ENCODE data around the gene YPEL3. TPM values are rescaled to one million over a fixed set of nuclear protein-coding genes. Genes with fewer than 3 reads are reported as not detected.

The YPEL3 gene
- total RNA-seq, 1 experiment from 2014 or later = 10.3 TPM

DNA sequence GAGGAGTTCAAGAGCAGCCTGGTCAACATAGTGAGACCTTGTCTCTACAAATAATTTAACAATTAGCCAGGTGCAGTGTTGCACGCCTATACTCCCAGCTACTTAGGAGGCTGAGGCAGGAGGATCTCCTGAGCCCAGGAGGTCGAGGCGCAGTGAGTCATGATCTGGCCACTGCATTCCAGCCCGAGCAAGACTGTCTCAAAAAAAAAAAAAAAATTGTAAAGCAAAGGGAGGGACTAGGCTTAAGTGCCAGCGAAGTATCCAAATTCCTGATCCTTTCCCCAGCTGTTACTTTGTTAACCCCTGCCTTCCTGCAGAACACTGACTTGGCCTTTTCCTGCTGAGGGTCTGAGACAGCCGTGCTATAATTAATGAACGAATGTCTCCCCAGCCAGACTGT lies 14.6 kb upstream of the YPEL3 start:
- H3K9me3 ChIP-seq (replicated peaks) = no peaks in the 10 kb centered on the region
- H3K4me1 ChIP-seq = peaks cover 6% of the 10 kb centered on the region
- no peaks in the 10 kb centered on the region for H3K27me3 ChIP-seq
- H3K27ac ChIP-seq = 0 out of 2 replicates have a peak overlapping the region, but pooled peaks have one; percentile 16
- H3K36me3 ChIP-seq = peaks cover 3% of the 10 kb centered on the region; the same call in 1 of the 2 replicates
- peak; percentile 47 to 69 for DNase-seq
- H3K4me3 ChIP-seq = no peak overlapping the region

DNA sequence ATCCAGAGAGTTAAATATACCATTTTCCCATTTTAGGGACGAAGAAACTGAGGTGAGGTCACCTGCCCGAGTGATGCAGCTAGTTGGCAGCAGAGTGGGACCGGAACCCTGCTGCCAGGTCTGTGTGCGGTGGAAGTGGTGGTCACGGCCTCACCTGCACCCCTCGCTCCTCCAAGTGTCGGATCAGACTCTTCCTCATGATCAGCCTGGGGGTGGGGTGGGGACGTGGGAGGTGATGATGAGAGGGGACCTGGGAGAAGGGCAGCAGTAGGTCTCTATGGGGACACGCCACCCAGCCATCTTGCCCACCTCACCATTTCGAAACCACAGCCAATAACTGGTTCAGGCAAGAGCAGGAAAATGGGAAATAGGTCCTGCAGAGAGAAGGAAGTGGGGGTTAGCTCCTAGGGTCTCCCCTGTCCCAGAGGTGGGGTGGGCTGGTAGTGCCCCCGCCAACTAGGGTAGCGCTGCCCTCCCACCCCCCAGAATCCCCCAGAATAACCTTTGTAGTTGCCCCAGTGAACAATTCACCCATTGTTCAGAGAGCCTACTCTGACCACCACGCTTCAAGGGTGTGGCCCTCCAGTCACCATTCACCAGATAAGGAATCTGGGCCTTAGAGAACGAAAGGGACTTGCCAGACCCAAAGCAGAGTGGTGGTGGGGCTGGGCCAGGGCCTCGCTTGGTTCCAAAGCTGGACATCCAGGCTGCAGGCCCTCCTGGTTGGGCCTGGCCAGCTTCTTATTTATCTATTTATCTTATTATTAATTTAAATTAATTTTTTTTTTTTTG lies 12.2 kb upstream of the YPEL3 start:
- no peak overlapping the region for H3K4me3 ChIP-seq
- peaks cover 6% of the 10 kb centered on the region for H3K4me1 ChIP-seq
- peaks cover 3% of the 10 kb centered on the region; the same call in 1 of the 2 replicates for H3K36me3 ChIP-seq
- H3K9me3 ChIP-seq (replicated peaks) = no peaks in the 10 kb centered on the region
- H3K27ac ChIP-seq = no peak overlapping the region
- no peak for DNase-seq
- no peaks in the 10 kb centered on the region for H3K27me3 ChIP-seq

DNA sequence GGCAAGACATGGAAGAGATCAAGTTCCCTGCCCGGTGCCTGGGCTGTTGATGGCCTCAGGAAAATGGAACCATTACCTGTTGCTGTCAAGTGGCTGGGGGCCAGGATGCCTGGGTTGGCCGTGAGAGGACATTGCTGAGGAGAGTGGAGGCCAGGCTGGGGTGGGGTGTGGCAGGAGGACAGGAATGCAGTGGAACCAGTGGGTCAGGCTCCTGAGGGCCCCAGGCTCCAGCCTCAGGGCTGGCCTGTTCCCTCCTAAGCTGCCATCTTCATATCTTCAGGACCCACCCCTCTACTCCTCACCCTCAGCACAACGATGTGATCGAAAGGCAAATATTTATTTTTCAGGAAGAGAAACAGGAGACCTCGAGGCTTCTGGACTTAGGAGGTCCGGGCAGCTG lies 8.5 kb upstream of the YPEL3 start:
- DNase-seq = no peak
- no peaks in the 10 kb centered on the region for H3K27me3 ChIP-seq
- H3K36me3 ChIP-seq = peaks cover 3% of the 10 kb centered on the region; the same call in 1 of the 2 replicates
- no peak overlapping the region for H3K27ac ChIP-seq
- H3K9me3 ChIP-seq (replicated peaks) = no peaks in the 10 kb centered on the region
- no peak overlapping the region for H3K4me3 ChIP-seq
- no peaks in the 10 kb centered on the region for H3K4me1 ChIP-seq

DNA sequence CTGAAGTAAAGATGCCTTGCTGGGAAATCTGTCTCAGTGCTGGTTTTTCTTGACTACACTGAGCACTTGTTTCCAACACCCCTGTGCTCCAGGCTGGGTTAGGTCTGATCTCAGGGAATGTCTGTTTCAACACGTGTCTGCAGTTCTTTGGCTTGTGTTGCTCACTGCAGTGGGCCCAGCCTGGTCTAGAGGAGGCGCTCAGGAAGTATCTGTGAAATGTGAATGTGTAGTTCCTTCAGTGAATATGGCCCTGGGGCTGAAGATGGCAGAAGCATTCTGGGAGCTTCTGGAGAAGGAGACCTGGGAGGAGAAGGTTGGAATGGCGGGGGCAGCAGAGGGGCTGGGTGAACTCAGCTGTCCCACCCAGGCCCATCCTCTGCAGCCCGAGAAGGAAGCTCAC lies 8.1 kb upstream of the YPEL3 start:
- H3K9me3 ChIP-seq (replicated peaks) = no peaks in the 10 kb centered on the region
- no peak overlapping the region for H3K27ac ChIP-seq
- H3K4me3 ChIP-seq = no peak overlapping the region
- no peaks in the 10 kb centered on the region for H3K4me1 ChIP-seq
- no peaks in the 10 kb centered on the region for H3K27me3 ChIP-seq
- DNase-seq = no peak
- peaks cover 3% of the 10 kb centered on the region; the same call in 1 of the 2 replicates for H3K36me3 ChIP-seq

DNA sequence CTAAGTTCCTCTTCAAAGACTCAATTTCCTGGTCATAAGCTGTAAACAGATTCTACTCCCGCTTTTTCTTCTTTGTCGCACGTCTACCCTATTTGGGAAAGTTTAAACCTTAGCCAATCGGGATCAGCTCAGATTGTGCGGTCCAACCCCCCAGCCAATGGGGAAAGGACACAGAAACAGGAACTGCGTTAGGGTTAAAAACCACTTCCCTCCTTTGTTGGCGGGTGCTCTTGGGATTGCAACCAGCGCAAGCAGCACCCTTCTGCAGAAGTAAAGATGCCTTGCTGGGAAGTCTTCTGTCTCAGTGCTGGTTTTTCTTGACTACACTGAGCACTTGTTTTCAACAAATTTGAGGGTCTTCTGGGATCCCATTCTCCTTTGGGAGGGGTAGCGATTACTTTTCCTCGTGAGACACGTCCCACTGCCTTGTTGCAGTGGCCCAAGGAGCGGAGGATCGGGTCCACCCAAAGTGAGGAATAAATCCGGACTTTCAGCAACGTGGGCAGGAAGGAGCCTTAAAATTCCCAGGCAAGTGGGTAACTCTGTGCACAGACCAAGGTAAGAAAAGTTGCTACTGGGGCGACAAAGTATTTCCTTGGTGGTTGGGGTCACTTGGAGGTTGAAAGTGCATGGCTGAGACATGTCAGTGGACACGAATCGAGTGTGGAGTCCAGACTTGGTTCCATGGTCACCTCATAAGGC lies 1.0 kb upstream of the YPEL3 start:
- Histone ChIP-seq H3K4me3 (peak overlapping the region; percentile 64), H3K27ac (peak overlapping the region; percentile 87)

DNA sequence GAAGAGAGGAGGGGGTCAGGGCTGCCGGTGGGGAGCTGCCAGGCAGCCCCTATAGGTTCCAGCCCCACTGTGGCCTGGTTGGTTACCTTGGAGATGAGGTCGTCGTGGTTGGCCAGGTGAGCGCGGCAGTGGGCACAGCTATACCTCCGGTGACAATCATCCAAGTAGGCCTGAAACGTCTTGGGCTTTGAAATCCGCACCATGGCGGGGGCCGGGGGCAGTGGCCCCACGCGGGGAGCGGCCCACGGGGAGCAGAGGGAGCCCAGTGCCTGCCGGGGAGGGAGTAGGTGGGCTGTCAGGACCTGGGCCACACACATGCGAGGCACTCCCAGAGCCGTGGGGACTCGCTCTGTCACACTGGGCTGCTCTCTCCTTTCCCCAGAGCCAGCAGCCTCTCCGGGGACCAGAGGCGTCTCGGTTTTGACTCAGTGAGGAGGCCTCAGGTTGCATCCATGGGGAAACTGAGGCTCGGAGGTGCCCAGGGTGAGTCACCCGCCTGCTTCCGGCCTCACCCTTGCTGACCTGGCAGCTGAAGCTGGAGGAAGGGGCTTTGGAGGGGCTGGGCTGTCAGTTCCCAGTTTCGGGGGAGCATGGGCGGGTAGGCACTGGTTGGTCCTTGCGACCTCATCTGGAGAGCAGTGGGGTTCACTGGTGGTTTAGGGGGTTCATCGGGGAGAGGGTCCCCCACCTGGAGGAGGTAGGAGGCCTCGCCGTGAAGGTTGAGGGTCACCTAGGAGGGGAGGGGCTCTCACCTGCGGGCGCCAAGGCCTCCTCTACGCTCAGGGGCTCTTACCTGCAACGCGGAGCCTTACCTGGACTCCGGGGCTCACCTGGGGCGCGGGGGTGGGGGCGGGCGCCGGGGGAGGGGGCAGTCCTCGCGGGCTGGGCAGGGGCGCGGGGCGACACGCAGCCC lies 591 bp downstream of the YPEL3 start:
- Histone ChIP-seq H3K4me1 (no peaks in the 10 kb centered on the region), H3K27ac (no peak overlapping the region)

More for the DNA sequence above, 1.0 kb upstream of the YPEL3 start:
- Histone ChIP-seq H3K27me3 (no peaks in the 10 kb centered on the region), H3K36me3 (no peaks in the 10 kb centered on the region), H3K4me1 (no peaks in the 10 kb centered on the region), H3K9me3 (replicated peaks) (peaks cover 14% of the 10 kb centered on the region)
- no peak for DNase-seq

DNA sequence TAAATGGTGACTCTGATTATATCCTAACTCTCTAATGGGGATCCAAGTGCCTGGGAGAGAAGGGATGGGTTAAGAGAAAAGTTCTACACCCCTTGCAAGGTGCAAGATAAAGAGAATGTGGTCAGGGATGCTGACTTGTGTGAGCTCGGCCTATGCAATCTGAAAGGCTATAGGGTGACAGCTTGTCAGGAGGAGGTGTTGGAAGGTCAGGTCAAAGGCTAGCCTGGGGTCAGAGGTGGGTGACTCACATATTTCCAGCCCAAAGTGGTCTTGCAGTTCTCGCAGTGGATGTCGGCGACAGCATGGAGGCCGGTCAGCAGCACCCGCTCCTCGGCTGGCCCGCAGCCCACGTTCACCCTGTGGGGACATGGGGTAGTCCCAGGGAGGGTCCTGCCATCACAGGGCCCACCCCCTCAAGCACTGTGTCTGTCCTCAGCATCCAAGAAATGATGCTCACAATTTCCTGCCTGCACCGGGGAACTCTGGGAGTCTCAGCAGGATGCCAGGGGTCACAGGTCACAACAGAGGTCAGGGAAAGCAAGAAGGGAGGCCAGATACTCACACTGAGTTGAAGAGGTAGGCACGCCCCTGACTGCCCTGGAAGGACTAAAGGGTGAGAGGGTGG lies 1.4 kb downstream of the YPEL3 start:
- H3K9me3 ChIP-seq (replicated peaks) = peaks cover 14% of the 10 kb centered on the region
- no peak overlapping the region for H3K27ac ChIP-seq
- H3K4me1 ChIP-seq = no peaks in the 10 kb centered on the region
- H3K36me3 ChIP-seq = no peaks in the 10 kb centered on the region
- H3K4me3 ChIP-seq = no peak overlapping the region
- H3K27me3 ChIP-seq = no peaks in the 10 kb centered on the region
- DNase-seq = no peak

More for the DNA sequence above, 591 bp downstream of the YPEL3 start:
- H3K9me3 ChIP-seq (replicated peaks) = peaks cover 14% of the 10 kb centered on the region
- no peak for DNase-seq
- no peaks in the 10 kb centered on the region for H3K36me3 ChIP-seq
- peak overlapping the region; percentile 64 for H3K4me3 ChIP-seq
- no peaks in the 10 kb centered on the region for H3K27me3 ChIP-seq

DNA sequence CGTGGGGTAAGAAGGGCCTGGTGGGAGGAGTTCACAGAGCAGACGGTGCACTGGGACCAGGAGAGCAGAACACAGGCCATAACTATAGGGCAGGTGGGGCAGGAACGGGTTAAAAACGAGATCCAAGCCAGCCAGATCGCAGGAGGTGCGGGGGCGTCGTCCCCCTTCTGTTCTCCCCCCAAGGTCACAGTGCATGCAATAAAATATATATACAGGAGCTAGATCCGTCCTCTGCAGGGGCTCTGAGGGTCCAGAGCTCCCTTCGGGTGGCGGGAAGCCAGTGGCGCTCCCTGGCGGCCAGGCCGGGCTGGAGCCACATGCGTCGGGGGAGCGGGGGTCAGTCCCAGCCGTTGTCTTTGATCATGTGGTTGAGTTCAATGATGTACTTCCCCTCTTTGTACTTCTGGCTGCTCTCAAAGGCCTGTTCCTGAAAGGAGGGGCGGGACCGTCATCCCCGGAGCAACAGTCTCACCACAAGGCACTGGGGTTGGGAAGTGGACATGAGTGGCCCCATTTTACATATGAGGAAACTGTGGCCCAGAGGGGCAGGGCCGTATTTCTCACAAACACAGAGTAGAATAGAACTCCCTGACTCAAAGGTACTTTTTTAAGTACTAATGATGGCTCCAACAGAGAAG lies 3.5 kb downstream of the YPEL3 start:
- Histone ChIP-seq H3K27ac (peak overlapping the region; percentile 12; the same call in 1 of the 2 replicates), H3K4me1 (no peaks in the 10 kb centered on the region), H3K36me3 (no peaks in the 10 kb centered on the region), H3K27me3 (no peaks in the 10 kb centered on the region), H3K4me3 (peak overlapping the region; percentile 57), H3K9me3 (replicated peaks) (peaks cover 10% of the 10 kb centered on the region)
- peak; percentile 71 to 81 for DNase-seq

DNA sequence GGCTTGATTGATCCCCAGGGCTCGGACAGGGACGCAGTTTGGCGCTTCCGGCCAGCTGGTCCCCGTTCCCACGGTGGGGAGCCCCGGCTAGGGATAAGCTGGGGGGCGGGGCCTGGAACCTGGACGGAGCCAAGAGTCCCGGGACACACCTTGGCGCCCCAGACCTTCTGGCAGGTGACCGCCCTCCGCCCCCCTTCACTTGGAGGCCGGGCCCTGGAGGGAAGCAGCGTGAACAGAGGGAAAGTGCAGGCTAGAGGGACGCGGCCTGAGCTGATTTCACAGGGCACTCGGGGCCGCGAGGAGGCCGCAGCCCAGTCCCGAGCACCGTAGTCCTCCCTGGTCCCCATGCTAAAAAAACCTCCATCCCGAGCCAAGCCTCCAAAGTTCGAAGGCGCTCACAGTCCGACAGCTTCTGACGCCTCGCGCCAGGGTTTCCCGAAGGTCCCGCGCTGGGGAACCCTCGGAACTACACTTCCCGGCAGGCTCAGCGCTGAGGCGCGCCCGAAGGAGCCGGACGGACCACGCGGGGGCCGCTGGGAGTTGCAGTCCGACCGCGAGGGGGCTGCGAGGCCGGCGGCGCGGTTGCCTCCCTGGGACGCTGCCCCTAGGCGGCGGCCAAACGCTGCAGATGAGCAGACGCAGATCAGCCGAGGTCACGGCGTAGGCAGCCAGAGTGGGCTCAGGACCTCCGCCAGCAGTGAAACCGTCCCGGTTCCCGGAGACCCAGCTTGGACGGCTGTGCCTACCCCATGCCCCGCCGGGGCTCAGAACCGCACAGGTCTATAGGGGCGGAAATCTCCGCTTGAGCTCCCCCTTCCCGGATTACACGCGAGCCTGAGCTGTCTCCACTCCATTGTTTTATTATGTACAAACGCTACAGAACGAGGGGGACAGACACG lies 4.3 kb downstream of the YPEL3 start, which contains the start of gene TBX6:
TBX6 (minus strand) TSS at position 451 of the 899 bp plus-strand sequence. CDS start 731 bp downstream, outside the sequence.
- Histone ChIP-seq H3K27me3 (no peaks in the 10 kb centered on the region), H3K27ac (peak within 1 kb of the TSS; percentile 12; the same call in 1 of the 2 replicates), H3K4me1 (no peaks in the 10 kb centered on the region), H3K9me3 (replicated peaks) (peaks cover 2% of the 10 kb centered on the region; the same call in 1 of the 2 replicates), H3K36me3 (no peaks in the 10 kb centered on the region), H3K4me3 (peak within 1 kb of the TSS; percentile 57)
- peak; percentile 89 to 92 for DNase-seq

DNA sequence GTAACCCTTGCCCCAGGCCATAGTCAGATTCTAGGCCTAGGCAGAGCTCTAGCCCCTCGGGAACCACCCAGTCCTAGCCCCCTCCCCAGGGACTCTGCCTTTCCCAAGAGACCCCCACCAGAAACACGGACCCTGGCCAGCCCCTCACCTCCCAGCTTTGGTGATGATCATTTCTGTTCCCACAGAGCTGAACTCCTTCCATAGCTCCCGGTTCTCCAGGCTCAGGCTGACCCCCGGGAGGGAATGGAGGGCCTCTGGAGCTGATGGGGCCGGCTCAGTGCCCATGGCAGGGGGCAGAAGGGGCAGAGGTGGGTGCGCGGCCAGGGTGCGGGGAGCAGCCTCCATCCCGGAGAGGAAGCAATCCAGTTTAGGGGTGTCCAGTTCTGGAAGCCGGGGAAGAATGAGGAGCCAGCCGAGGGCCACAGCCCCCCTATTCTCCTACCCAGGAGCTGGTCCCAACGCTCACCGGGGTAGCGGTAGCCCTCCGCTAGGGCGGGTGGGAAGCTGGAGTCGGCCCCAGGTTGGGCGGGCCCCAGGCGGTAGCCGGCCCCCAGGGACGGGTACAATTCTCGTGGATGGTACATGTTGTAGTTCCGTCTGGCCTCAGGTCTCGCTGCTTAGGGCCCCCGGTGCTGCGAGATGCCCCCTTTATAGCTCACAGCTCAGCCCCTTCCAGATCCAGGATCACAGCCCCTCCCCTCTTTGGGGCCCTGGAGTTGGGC lies 5.2 kb downstream of the YPEL3 start:
- Histone ChIP-seq H3K27ac (no peak overlapping the region), H3K36me3 (no peaks in the 10 kb centered on the region), H3K4me1 (no peaks in the 10 kb centered on the region), H3K9me3 (replicated peaks) (no peaks in the 10 kb centered on the region), H3K4me3 (peak overlapping the region; percentile 57), H3K27me3 (no peaks in the 10 kb centered on the region)
- no peak for DNase-seq

DNA sequence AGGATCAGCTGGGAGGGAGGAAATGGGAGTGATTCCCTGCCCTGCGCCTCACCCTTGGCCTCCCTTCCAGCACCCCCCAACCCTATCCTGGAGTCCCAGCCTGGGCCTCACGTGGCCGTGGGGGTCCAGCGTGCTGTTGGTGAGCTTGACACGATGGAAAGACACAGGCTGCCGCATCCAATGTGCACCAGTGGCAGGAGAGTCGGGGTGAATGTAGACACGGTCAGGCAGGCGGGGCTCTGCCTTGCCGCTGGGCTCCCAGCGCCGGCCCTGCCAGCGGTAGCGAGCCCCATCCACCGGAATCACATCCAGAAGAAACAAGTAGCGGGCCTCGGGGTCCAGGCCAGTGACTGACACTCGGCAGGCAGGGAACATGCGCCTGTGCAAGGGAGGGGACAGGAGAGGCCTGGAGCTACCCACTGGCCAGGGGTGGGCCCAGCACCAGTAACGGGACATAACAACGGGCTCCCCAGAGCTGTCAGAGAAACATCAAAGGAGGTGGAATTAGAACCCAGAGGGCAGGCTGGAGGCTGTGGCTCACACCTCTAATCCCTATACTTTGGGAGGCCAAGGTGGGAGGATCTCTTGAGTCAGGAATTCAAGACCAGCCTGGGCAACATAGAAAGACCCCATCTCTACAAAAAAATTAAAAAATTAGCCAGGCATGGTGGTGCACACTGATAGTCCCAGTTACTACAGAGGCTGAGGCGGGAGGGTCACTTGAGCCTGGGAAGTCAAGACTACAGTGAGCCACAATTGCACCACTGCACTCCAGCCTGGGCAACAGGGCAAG lies 7.0 kb downstream of the YPEL3 start:
- Histone ChIP-seq H3K9me3 (replicated peaks) (no peaks in the 10 kb centered on the region), H3K4me1 (no peaks in the 10 kb centered on the region), H3K27ac (no peak overlapping the region), H3K36me3 (no peaks in the 10 kb centered on the region; the same call in 1 of the 2 replicates), H3K27me3 (no peaks in the 10 kb centered on the region), H3K4me3 (no peak overlapping the region)
- DNase-seq = no peak

All from SJCRH30 (cell line).